Thymus (tissue), 11 donors: Measurements from ENCODE around the gene ASH1L. TPM values are rescaled to one million over a fixed set of nuclear protein-coding genes. Genes with fewer than 3 reads are reported as not detected.
"Not testable (repeated sequence)": the region's sequence is repeated elsewhere in the genome, so short reads cannot be mapped to it uniquely, and the experiment has no call there.

Source experiments
- DNase-seq, 9 donors: peaks; one replicate each; pipeline ENCODE4 v3.0.0-alpha.2; 2013; ENCODE audit warnings: low spot score in 9 of 9, low read depth in 6 of 9, missing footprints in 1 of 9
- H3K27ac ChIP-seq, 2 donors: one replicate each; pipeline ENCODE4 v1.5.1; 2013; ENCODE audit warnings: control low read depth in 1 of 2, low read depth in 1 of 2, low read length in 1 of 2, mild to moderate bottlenecking in 1 of 2, moderate library complexity in 1 of 2
- H3K27me3 ChIP-seq, 2 donors: one replicate each; pipeline ENCODE4 v1.5.1; 2013; ENCODE audit warnings: low read length in 1 of 2; ENCODE audit not compliant: control insufficient read depth in 2 of 2, insufficient read depth in 1 of 2
- H3K36me3 ChIP-seq, 2 donors: one replicate each; pipeline ENCODE4 v1.5.1; 2013; ENCODE audit warnings: low read length in 1 of 2, mild to moderate bottlenecking in 1 of 2, moderate library complexity in 1 of 2; ENCODE audit not compliant: control insufficient read depth in 2 of 2, insufficient read depth in 2 of 2
- H3K4me1 ChIP-seq, 2 donors: one replicate each; pipeline ENCODE4 v1.5.1; 2013; ENCODE audit warnings: low read length in 2 of 2; ENCODE audit not compliant: control insufficient read depth in 2 of 2, insufficient read depth in 2 of 2
- H3K4me3 ChIP-seq, 2 donors: one replicate each; pipeline ENCODE4 v1.5.1; 2013; ENCODE audit warnings: low read length in 2 of 2, control low read depth in 1 of 2, mild to moderate bottlenecking in 1 of 2
- H3K9me3 ChIP-seq, 2 donors: one replicate each; pipeline ENCODE4 v1.5.1; 2013; ENCODE audit warnings: low read length in 1 of 2, mild to moderate bottlenecking in 1 of 2; ENCODE audit not compliant: control insufficient read depth in 2 of 2, insufficient read depth in 1 of 2
- WGBS: extraction: QIAGEN DNeasy Blood & Tissue Kit; methylation state at CpG from one replicate; pipeline ENCODE4 v1.1.7; 2013; 5-methylcytosine and 5-hydroxymethylcytosine counted together
- polyA plus RNA-seq: library from polyadenylated mRNA; stranded (reverse); fragments of 200-250 nt; gene quantifications from one replicate; pipeline ENCODE4 v1.2.3, GENCODE V29; 2013
- total RNA-seq: library from RNA; stranded (reverse); fragments of 120-200 nt; gene quantifications from one replicate; pipeline ENCODE4 v1.2.4, GENCODE V29; 2013
- donor health status: healthy.

Gene ASH1L
- total and polyA plus RNA-seq, 2 donors = 6.3 to 20.7 TPM

GRCh38 chr1:155563377-155564022 lies 897 bp upstream of the ASH1L start:
- peaks cover 6 to 17% of the 10 kb centered on the region in 2 donors for H3K4me1 ChIP-seq

GRCh38 chr1:155561779-155562580 lies 623 bp downstream of the ASH1L start:
- DNase-seq = peak in 4 of 9 donors; percentile 23 to 34 (median 29)

More at GRCh38 chr1:155563377-155564022, 897 bp upstream of the ASH1L start:
- peaks cover 4 to 16% of the 10 kb centered on the region in 2 donors for H3K36me3 ChIP-seq
- peak overlapping the region; percentile 96 for H3K27ac ChIP-seq
- DNase-seq = peak in 2 of 9 donors; percentile 11 to 13
- not testable (repeated sequence) for H3K9me3 ChIP-seq, H3K27me3 ChIP-seq
- peak overlapping the region; percentile 74 to 75 for H3K4me3 ChIP-seq
- WGBS = under 1% methylated on average over 19 of the region's 19 CpGs

GRCh38 chr1:155555915-155556314 lies 6.7 kb downstream of the ASH1L start:
- Histone ChIP-seq H3K36me3 (peaks cover 18 to 22% of the 10 kb centered on the region in 2 donors), H3K9me3 (no peaks in the 10 kb centered on the region), H3K4me1 (peaks cover 0 to 5% of the 10 kb centered on the region in 2 donors), H3K27me3 (no peaks in the 10 kb centered on the region), H3K27ac (no peak overlapping the region), H3K4me3 (no peak overlapping the region)
- DNase-seq = no peak

More at GRCh38 chr1:155561779-155562580, 623 bp downstream of the ASH1L start:
- Histone ChIP-seq H3K4me3 (peak overlapping the region; percentile 74 to 75), H3K4me1 (peaks cover 6 to 17% of the 10 kb centered on the region in 2 donors), H3K36me3 (peaks cover 5 to 15% of the 10 kb centered on the region in 2 donors), H3K27ac (peak overlapping the region; percentile 96)
- not testable (repeated sequence) for H3K9me3 ChIP-seq, H3K27me3 ChIP-seq
- under 1% methylated on average over 49 of the region's 56 CpGs for WGBS

- H3K27ac ChIP-seq = no peak overlapping the region
- H3K4me3 ChIP-seq = no peak overlapping the region
- WGBS = 81% methylated on average over 5 of the region's 5 CpGs
- no peak for DNase-seq
- H3K36me3 ChIP-seq = peaks cover 13 to 16% of the 10 kb centered on the region in 2 donors
- H3K9me3 ChIP-seq = no peaks in the 10 kb centered on the region
- H3K27me3 ChIP-seq = no peaks in the 10 kb centered on the region
- H3K4me1 ChIP-seq = no peaks in the 10 kb centered on the region
Measured at GRCh38 chr1:155553349-155553748, 9.3 kb downstream of the ASH1L start.

GRCh38 chr1:155548706-155549105 lies 13.9 kb downstream of the ASH1L start:
- DNase-seq = no peak
- peaks cover 0 to 9% of the 10 kb centered on the region in 2 donors for H3K36me3 ChIP-seq

GRCh38 chr1:155540000-155540874 lies 22.4 kb downstream of the ASH1L start:
- Histone ChIP-seq H3K4me3 (no peak overlapping the region), H3K27me3 (no peaks in the 10 kb centered on the region), H3K9me3 (no peaks in the 10 kb centered on the region), H3K27ac (no peak overlapping the region), H3K36me3 (peaks cover 0 to 2% of the 10 kb centered on the region in 2 donors), H3K4me1 (peaks cover 4 to 5% of the 10 kb centered on the region in 2 donors)
- no peak for DNase-seq
- WGBS = 92% methylated on average over 4 of the region's 4 CpGs

More at GRCh38 chr1:155548706-155549105, 13.9 kb downstream of the ASH1L start:
- Histone ChIP-seq H3K9me3 (no peaks in the 10 kb centered on the region), H3K27me3 (no peaks in the 10 kb centered on the region), H3K4me1 (no peaks in the 10 kb centered on the region), H3K4me3 (no peak overlapping the region), H3K27ac (no peak overlapping the region)
- WGBS = 72% methylated on average over 2 of the region's 2 CpGs

- no peak overlapping the region for H3K4me3 ChIP-seq
- H3K27ac ChIP-seq = no peak overlapping the region
- no peaks in the 10 kb centered on the region for H3K36me3 ChIP-seq
- no peak for DNase-seq
- no peaks in the 10 kb centered on the region for H3K27me3 ChIP-seq
- WGBS = 97% methylated on average over 4 of the region's 4 CpGs
- peaks cover 4 to 5% of the 10 kb centered on the region in 2 donors for H3K4me1 ChIP-seq
- no peaks in the 10 kb centered on the region for H3K9me3 ChIP-seq
Measured at GRCh38 chr1:155537193-155537592, 25.4 kb downstream of the ASH1L start.

- no peaks in the 10 kb centered on the region for H3K36me3 ChIP-seq
- H3K27me3 ChIP-seq = no peaks in the 10 kb centered on the region
- H3K4me3 ChIP-seq = no peak overlapping the region
- peaks cover 4 to 6% of the 10 kb centered on the region in 2 donors for H3K4me1 ChIP-seq
- no peaks in the 10 kb centered on the region for H3K9me3 ChIP-seq
- H3K27ac ChIP-seq = no peak overlapping the region
- DNase-seq = no peak
- WGBS = 91% methylated on average over 1 of the region's 1 CpG
Measured at GRCh38 chr1:155531624-155532023, 31.0 kb downstream of the ASH1L start.
